Measurements from ENCODE around the gene SUSD2.

- TF ChIP-seq CTCF (IDR thresholded peaks at IDR 0.05) (no peak), EP300 (IDR thresholded peaks at IDR 0.05) (no peak), POLR2A (IDR thresholded peaks at IDR 0.05) (no peak), POLR2AphosphoS5 (IDR thresholded peaks at IDR 0.05) (no peak)
Measured at GRCh38 chr22:24138649-24139420, 42.5 kb upstream of the SUSD2 start.

Measured in suprapubic skin (tissue), 4 donors.